Measurements from ENCODE around the gene PLBD1.

- TF ChIP-seq CTCF (conservative IDR thresholded peaks at IDR 0.05; ENCODE audit: low read depth, low read length) (no peak), EZH2 (IDR thresholded peaks at IDR 0.05; ENCODE audit: borderline replicate concordance, low read depth, low read length, poor library complexity, severe bottlenecking) (no peak)
These were observed 26.8 kb downstream of the PLBD1 start for GRCh38 chr12:14540801-14541462.

Measured in A673 (cell line).